ENCODE data around the gene TXNDC5.
"Not testable (repeated sequence)": the region's sequence is repeated elsewhere in the genome, so short reads cannot be mapped to it uniquely, and the experiment has no call there.

Gene TXNDC5

DNA sequence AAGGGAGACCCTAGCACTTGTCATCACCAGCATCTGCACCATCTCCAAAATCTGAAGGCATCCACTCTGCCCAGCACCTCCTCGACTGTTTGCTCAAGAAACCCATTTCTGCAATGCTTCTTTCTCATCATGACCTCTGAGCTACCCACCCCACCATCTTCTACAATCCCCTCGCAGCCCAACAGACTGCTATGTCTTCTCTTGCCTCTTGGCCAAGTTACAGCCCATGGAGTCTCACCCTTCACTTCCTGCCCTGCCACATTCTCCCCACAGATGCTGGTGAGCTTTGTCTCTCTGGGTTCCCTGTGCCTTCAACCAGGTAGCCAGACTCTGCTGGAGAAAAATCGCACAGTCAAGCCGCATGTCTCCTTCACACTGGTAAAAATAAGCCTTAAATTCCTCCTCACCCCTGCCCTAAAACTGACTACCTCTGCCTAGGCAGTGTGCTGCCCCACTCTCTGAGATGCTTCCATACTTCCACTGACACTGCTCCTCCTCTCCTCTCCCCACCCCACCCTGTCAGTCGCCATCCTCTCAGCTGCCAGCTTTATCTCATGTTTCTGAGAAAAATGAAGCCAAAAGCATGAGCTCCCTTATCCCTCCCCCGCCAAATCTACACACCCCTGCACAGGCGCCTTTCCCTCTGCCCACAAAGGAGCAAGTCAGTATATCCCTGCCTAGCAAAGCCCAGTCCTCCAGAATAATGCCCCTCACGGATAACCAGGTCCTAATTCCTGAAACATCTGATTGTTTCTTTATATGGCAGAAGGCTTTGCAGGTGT is 2.3 kb upstream of the TXNDC5 start:
- no peak for DNase-seq

GRCh38 chr6:7912024-7912423 is 1.4 kb upstream of the TXNDC5 start:
- no peak for DNase-seq

DNA sequence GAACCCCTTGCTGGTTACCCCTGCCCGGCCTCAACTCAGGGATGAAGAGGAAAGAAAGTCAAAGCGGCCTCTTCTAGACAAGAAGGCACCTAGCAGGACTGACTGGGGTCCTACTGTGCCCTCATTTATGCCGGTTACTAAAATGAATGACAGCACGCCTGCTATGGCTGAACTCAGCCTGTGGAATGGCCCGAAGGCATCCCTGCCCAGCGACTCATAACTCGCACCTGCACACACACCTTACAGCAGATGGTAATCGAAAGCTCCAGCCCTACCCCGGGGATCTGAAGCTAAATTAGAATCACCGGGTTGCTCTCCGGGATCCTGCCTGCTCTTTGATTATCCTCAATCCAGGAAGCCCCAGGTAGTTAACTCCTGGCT is 747 bp upstream of the TXNDC5 start:
- DNase-seq, result no peak

DNA sequence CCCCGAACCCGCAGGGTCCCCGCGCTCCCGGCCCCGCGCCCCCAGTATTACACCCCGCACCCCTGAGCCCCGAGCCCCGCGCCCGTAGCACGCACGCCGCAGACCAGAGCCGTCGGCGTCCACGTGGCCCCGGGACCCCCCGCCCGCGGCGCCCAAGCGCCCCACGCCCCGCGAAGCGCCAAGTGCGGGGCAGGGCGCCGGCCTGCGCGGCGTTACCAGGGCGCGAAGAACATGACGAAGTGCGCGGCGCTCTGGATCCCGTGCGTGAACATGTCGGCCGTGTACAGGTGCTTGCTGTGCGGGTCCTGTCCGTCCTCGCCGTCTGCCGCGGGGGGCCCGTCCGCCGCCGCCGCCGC is 312 bp downstream of the TXNDC5 start:
- no peak for DNase-seq

DNA sequence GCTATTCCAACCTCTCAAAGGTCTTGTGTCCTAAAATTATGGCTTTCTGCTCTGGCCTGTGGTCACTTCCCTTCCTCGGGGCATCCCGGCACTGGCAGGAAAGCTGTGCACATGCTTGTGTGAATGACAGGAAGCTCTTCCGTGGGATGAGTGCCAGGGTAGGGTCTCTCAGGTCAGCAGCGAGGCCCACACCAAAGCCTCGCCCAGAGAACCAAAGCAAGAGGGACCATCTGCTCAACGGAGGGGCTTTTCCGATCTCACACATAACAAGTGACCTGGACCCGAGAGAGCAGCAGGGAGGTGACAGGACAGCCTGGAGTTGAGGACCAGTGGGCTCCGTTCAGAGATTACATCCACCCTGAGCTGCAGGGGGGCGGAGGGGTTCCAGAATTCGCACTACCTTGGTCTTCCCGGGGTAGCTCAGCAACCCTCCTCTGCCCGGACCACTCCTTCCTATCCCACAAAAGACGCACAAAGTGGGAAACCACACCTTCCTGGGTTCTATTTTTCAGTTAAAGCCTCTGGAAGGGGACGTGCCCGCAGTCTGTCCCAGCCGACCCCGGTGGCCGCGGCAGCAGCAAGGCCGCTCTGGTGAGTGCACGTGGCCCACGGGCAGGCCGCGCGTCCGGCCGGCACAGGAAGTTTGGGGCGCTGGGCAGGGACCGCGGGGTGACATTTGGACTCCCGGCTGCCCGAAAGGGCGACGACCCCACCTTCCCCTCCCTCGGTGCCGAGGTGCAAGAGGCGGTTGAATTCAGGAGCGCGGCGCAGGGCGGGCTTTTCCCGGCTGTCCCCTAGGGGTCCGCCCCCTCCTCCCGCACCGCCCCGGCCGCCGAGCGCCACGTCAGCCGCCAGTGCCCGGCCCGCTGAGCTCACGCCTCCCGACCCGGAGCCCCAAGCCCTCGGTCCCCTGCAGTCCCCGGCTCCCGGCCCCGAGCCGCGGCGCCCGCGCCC is 988 bp downstream of the TXNDC5 start:
- no peak for DNase-seq

DNA sequence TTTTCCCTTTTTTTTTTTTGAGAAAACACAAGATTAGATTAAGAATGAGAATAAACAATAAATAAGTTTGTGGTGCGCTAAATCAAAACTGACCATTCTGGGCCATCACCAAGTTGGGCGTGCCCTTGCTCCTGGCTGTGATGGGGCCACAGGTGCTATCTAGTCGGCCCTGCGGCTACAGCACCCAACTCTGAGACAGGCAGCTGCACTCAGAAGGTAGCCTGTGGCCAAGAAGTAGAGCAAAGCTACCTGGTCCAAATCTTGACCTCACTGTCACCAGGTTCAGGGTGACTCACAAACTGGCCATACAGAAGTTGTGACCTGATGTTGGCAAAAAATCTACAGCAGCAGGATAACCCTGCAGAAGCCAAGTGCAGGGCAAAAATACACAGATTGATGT is 3.4 kb downstream of the TXNDC5 start:
- DNase-seq, result no peak

DNA sequence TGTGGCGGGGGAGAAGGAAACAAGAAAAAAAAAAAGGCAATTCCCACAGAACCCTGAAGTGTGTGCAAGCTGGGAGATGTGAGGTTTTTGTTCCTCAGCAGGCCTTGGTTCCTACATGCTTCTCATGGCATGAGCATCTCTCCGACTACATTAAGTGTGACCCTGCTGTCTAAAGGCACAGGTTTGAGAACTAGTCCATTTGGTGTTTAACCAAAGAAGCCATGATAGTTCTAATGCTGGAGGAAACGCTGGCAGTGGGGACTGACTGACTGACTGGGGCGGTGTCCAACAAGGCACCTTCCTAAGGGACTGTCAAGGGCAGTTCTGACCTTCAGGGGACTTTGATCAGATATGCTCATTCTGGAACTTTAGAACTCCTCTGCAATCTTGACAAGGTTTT is 3.8 kb downstream of the TXNDC5 start:
- no peak for DNase-seq

GRCh38 chr6:7905416-7905815 is 5.2 kb downstream of the TXNDC5 start:
- DNase-seq, result no peak

- DNase-seq, result no peak
Observed at GRCh38 chr6:7904654-7905319, 5.8 kb downstream of the TXNDC5 start.

- DNase-seq, result no peak
Observed at GRCh38 chr6:7903673-7904072, 6.9 kb downstream of the TXNDC5 start.

DNA sequence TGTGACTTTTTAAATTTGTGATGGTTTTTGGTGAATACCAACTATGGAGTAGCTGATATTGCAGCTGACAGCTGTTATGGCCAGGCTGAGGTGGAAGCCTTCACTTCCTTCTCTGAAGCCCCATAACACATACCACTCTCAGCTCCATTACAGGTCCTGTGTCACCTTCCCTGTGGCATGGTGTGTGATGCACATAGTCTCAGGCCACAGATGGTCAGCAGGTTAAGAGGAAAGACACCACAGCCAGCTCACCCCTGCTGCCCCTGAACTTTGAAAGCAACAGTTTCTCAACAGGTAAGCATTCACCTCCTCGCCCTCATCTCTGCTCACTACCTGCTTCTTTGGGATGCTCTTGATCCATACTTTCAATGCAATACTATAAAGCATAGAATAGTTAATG is 7.7 kb downstream of the TXNDC5 start:
- no peak for DNase-seq

DNA sequence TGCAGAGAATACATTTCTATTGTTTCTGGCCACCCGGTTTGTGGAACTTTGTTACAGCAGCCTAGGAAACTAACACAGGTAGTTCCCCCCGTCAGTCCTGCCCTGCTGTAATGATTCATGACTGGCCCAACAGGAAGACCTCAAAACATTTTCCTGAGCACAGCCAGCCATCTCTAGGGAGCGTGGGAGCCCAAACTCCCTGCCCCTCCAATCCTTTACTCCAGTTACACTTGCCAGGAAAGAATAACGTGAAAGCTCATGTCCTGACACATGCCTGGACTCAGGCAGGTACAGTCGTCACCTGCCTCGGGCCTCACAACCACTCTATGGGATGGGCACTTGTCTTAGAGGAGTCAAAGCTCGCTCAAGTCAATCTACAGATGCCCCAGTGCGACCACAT is 8.4 kb downstream of the TXNDC5 start:
- no peak for DNase-seq

DNA sequence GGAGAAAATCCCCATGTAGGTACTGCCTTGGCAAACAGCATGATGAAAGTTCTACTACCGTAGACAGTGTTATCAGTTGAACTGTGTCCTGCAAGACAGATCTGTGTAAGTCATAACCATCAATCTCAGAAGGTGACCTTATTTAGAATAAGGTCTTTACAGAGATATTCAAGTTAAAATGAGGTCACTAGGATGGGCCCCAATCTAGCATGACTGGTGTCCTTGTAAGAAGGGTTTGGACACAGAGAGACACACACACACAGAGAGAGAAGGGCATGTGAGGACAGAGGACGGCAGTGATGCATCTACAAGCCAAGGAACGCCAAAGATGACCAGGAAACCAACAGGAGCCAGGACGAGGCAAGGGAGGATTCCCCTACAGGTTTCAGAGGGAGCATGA is 8.8 kb downstream of the TXNDC5 start:
- no peak for DNase-seq

GRCh38 chr6:7901056-7901455 is 9.5 kb downstream of the TXNDC5 start:
- DNase-seq, result no peak

DNA sequence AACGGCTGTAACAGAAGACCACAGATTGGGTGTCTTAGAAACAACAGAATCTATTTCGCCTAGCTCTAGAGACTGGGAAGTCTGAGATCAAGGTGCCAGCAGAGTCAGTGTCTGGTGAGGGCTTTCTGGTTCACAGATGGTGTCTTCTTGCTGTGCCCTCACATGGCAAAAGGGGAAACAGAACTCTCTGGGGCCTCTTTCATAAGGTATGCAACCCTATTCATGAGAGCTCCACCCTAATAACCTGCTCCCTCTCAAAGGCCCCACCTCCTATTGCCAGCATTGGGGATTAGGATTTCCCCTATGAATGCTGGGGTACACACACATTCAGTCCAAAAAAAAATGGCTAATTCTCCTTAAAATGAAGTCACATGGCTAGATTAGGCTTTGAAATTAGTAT is 10.0 kb downstream of the TXNDC5 start:
- no peak for DNase-seq

DNA sequence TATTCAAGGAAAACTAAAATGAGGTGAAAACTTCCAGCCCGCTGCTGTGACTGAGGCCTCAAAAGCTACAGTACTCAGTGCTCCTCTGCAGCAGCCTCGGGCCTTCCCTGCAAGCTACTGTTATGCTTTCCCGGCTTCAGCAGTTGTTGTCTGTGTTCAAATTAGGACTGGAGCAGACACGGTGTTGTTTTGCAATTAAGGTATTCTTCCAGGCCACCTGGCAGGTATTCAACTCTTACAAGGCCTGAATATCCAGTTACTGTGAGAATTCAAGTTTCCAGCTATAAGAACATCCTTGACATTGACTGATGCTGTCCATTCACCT is 10.7 kb downstream of the TXNDC5 start:
- no peak for DNase-seq

GRCh38 chr6:7899101-7899888 is 11.3 kb downstream of the TXNDC5 start:
- no peak for DNase-seq

DNA sequence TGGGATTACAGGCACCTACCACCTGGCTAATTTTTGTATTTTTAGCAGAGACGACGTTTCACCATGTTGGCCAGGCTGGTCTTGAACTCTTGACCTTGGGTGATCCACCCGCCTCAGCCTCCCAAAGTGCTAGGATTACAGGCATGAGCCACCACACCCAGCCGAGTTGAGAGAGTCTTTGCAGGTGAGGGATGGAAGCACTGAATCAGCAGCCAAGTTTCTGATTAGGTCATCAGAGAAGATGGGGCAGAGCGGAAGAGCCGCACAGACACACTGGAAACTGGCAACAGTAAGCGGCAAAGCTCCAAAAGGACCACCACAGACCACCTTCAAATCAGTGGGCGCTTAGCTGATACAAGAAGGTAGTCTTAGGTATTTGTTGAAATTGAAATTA is 12.4 kb downstream of the TXNDC5 start:
- not testable (repeated sequence) for DNase-seq

DNA sequence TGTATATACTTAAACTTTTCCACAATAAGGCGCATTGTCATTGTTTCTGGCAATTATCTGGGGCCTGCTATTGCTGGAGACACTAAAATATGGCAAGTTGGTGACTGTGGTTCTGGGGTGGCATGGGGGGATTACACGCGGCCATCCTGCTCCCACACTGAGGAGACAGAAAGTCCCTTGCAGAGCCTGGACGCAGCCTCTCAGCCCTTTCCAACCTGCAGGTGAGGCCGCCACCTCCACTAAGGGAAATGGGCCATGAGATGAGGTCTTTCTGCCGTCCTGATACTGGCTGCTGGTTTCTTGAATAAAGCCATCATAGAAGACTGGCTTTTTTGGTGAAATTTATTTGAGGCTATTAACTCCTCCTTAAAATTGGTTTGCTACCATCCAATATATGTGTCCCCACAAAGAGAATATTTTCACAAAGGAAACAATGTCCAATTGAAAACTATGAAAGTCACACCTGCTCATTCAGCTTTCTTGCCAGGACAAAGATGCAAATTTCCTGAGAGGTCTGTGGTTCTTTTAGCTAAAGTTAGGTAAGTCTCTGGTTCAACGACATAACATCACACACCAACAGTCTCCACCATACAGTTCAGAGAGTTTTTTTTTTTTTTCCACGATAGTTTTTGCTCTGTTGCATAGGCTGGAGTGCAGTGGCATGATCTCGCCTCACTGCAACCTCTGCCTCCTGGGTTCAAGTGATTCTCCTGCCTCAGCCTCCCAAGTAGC is 13.0 kb downstream of the TXNDC5 start:
- no peak for DNase-seq

GRCh38 chr6:7896465-7896987 is 14.1 kb downstream of the TXNDC5 start:
- no peak for DNase-seq

GRCh38 chr6:7895125-7895423 is 15.5 kb downstream of the TXNDC5 start:
- DNase-seq, result no peak

Measured in NCI-H2171 (cell line).